T-helper 22 cell (primary cell): ENCODE results near the gene KCNG2.

Source experiments
- DNase-seq: peaks from one replicate; pipeline ENCODE4 v3.0.0-alpha.2; 2020; ENCODE audit warnings: low read depth

KCNG2 gene

DNA sequence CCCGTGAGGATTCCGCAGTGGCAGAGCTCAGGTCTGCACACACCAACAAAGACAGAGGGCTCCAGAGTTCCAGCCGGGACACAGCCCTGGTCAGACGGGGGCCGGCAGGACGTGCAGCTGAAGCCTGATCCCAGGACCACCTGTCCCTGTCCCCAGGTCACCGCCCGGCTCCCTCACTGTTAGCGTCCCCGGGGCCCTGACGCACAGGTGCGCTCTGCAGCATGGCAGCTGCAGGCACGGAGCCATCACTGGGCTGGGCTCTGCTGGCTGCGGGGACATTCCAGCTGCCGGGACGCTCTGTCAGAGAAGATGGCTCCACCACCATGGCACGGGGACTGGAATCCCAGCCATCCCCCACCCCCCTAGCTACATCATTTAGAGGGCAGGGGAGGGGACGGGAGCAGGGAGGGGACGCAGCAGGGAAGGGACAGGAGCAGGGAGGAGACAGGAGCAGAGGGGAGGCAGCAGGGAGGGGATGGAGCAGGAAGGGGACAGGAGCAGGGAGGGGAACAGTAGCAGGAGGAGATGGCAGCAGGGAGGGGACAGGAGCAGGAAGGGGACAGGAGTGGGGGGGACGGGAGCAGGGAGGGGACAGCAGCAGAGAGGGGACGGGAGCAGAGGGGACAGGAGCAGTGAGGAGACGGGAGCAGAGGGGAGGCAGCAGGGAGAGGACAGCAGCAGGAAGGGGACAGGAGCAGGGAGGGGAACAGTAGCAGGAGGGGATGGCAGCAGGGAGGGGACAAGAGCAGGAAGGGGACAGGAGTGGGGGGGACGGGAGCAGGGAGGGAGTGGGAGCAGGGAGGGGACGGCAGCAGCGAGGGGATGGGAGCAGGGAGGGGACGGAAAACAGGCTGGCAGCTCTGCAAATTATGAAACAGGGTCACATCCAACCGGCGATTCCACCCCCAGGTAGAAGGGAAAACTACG, 113.9 kb downstream of the KCNG2 start:
- no peak for DNase-seq

DNA sequence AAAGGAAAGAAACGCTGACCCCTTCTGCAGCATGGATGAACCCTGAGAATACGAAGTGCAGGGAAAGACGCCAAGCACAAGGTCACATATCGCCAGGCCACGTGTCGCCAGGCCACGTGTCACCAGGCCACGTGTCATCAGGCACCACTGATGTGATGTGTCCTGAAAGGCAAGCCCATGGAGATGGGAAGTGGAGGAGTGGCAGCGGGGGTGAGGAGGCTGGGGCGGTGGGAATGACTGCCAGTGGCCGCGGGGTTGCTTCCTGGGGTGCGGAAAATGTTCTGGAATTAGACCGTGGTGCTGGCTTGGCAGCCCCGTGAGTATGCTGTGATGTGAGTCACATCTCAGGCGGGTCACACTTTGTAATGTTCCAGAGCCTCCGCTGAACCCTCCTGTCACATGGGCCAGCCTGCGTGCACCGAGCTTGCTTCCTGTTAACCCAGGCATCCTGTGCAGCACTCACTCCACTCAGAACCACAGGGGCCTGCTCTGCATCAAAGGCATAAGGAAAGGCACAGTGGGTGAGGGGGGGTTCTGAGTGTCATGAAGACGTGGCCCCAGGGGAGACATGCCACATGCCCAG, 114.8 kb downstream of the KCNG2 start:
- DNase-seq, result no peak

- no peak for DNase-seq
Observed at GRCh38 chr18:79912994-79913831, 115.5 kb downstream of the KCNG2 start.

DNA sequence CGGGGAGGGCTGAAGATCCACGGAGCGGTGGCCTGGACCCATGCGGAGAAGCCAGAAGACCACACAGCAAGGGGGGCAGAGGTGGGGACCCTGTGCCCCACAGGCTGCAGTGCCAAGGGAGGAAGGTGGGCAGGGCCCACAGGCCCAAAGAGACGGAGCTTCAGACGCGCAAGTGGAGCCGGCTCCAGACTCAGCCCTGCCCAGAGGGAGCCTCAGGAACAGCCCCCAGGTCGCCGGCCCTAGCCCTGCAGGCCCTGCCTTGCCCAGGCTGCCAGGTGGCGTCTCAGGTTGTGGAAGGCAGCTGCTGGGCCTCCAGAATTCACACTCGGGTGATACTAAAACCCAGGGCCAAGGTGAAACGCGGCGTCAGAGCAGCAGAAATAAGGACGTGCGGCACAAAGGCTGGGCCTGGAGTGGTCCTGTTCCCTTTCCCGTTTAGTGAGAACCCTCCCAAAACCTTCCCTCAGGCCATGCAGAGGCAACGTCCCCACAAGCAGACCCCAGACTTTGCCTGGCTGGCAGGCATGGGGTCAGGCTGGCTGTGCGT, 116.9 kb downstream of the KCNG2 start:
- no peak for DNase-seq

GRCh38 chr18:79915161-79916127, 117.7 kb downstream of the KCNG2 start:
- DNase-seq, result no peak

DNA sequence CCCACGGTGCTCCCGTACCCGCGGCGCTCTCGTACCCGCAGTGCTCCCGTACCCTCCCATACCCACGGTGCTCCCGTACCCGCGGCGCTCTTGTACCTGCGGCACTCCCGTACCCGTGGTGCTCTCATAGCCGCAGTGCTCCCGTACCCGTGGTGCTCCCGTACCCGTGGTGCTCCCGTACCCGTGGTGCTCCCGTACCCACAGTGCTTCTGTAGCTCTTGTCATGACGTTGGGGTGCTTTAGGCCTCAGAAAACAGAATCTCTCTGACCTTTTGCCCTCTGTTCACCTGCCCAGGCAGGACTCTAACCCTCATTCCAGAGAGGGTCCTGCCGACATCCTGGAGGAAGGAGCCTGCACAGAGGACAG, 118.4 kb downstream of the KCNG2 start:
- DNase-seq, result no peak

- no peak for DNase-seq
Observed at GRCh38 chr18:79916546-79917168, 118.9 kb downstream of the KCNG2 start.

GRCh38 chr18:79917169-79917852, 119.6 kb downstream of the KCNG2 start:
- no peak for DNase-seq

GRCh38 chr18:79917853-79918614, 120.3 kb downstream of the KCNG2 start:
- DNase-seq, result no peak

DNA sequence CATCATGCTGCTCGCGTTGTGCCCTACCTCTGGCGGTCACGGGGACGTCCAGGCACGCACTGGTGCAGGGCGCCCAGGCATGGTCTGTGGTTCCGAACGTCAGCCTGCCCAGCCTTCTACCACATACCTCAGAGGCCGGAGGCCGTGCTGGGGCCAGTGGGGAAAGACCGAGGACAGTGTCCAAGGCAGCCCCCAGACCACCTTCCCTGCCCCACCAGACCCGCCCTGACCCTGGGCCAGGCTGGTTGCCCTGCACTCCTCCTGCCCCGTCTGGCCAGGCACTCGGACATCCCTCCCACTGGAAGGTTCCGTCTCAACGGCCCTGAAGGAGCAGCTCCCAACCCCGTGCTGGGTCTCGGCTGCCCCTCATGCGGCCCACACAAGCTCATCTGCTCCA, 120.9 kb downstream of the KCNG2 start:
- DNase-seq, result no peak

DNA sequence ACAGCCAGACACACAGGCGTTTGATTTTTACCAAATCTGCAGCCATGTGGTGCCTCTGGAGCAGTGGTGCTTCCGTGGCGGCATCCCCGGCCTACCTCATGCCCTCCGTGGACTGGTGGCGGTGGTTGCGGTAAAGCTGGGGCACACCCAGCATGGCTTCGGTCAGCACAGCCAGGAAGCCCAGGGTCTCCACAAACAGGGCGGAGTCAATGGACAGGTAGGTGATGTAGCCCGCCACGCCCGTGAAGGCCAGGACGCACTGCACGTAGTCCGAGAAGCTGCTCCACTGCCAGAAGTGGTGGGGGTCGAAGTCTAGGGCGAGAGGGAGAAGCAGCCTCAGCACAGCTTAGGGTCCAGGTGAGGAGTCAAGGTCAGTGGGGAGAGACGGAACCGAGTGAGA, 121.4 kb downstream of the KCNG2 start:
- DNase-seq, result no peak

GRCh38 chr18:79921984-79922965, 124.5 kb downstream of the KCNG2 start:
- DNase-seq, result no peak

DNA sequence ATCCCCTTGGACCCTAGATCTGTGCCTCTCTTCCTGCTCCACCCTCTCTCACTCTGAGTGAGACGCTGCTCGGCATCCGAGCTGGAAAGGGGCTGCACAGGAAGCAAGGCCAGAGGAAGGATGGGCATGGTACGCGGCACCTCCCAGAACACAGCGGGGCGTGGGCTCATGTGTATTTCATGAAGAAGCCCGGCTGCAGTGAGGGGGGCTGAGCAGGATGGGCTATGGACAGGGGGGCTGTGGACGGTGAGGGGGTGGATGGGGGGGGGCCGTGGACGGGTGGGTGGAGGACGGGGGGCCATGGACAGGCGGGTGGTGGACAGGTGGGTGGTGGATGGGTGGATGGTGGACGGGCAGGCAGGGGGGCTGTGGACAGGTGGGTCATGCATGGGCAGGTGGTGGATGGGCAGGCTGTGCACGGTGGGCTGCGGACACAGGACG, 125.3 kb downstream of the KCNG2 start:
- no peak for DNase-seq

DNA sequence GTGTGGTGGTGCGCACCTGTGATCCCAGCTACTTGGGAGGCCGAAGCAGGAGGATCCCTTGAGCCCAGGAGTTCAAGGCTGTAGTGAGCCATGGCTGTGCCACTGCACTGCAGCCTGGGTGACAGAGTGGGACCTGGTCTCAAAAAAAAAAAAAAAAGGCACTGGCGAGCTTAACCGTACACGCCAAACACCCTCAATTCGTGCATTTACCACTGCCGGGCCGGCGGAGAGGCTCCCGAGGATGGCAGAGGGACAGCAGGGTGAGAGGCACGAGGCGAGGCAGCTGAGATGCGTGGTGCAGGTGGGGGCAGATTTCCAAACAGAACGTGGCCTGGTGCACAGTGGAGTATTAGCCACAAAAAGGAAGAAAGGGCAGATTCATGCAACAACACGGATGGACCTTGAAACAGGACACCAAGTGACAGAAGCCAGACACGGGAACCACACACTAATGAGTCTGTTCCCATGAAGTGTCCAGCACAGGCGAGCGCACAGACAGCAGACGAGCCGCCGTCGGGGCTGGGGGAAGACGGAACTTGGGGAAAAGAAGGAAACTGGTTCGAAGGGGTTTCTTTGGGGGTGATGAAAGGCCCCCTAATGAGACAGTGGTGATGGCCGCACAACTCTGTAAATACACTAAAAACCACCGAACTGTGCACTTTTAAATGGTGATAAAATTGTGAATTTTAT, 126.3 kb downstream of the KCNG2 start:
- no peak for DNase-seq

- DNase-seq, result no peak
Observed at GRCh38 chr18:79924814-79925731, 127.3 kb downstream of the KCNG2 start.

- DNase-seq, result no peak
Observed at GRCh38 chr18:79926306-79926705, 128.6 kb downstream of the KCNG2 start.
